ENCODE data around the gene THEM5. TPM values are rescaled to one million over a fixed set of nuclear protein-coding genes. Genes with fewer than 3 reads are reported as not detected.

THEM5 gene
- polyA plus RNA-seq, 3 donors, result not detected

DNA sequence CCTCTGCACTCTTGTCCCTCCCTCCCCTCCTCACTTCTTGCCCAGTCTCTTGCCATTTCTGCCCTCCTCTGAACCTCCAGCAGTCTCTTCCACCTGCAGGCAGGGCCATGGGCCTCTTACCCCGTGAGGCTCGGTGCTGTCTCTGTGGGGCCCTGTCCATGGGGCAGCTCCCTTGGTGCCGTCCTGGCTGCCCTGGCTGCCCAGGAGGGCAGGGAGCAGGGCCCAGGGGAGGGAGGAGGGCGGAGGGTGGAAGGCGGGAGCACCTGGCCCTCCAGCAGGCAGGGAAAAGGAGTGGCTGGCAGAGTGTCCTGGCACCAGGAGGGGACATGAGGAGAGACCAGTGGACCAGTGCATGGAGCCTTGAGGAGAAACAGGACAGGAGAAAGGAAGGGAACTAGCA lies 21.9 kb downstream of the THEM5 start, which contains the start of gene RORC:
Gene RORC, minus strand, starts transcription at position 198 of the 400 bp plus-strand sequence. Its CDS starts 38 bp downstream, at position 160.
- Histone ChIP-seq H3K79me2 (ENCODE audit: insufficient read depth, low read length) (no peaks in the 10 kb centered on the region), H3K27ac (ENCODE audit: low read depth in 1 of 2, low read length in 2 of 2) (no peak within 1 kb of the TSS), H3K4me2 (replicated peaks; ENCODE audit: extremely low read depth, low read length, poor library complexity, severe bottlenecking) (no peak within 1 kb of the TSS), H4K20me1 (ENCODE audit: insufficient read depth, low read length) (no peaks in the 10 kb centered on the region), H3K9ac (ENCODE audit: insufficient read depth, low read length, poor library complexity, severe bottlenecking) (peak within 1 kb of the TSS; percentile 15), H3K4me3 (replicated peaks in 1 of 3; ENCODE audit: low read depth in 2 of 3, low read length in 3 of 3) (no peak within 1 kb of the TSS), H2AFZ (ENCODE audit: insufficient read depth, low read depth, low read length, poor library complexity, severe bottlenecking) (peak within 1 kb of the TSS; percentile 41), H3K4me1 (ENCODE audit: control insufficient read depth in 1 of 2, insufficient read depth in 2 of 2, low read length in 2 of 2) (peaks cover 66 to 93% of the 10 kb centered on the region in 2 donors), H3K27me3 (ENCODE audit: control insufficient read depth in 2 of 2, insufficient read depth in 2 of 2, low read length in 2 of 2) (peaks cover 0 to under 1% of the 10 kb centered on the region in 2 donors), H3K9me3 (replicated peaks in 1 of 2; ENCODE audit: control insufficient read depth in 1 of 2, insufficient read depth in 1 of 2, low read length in 2 of 2) (no peaks in the 10 kb centered on the region), H3K36me3 (replicated peaks in 1 of 2; ENCODE audit: control insufficient read depth in 1 of 2, insufficient read depth in 2 of 2, low read length in 2 of 2) (no peaks in the 10 kb centered on the region)
- TF ChIP-seq, protein P1, sequence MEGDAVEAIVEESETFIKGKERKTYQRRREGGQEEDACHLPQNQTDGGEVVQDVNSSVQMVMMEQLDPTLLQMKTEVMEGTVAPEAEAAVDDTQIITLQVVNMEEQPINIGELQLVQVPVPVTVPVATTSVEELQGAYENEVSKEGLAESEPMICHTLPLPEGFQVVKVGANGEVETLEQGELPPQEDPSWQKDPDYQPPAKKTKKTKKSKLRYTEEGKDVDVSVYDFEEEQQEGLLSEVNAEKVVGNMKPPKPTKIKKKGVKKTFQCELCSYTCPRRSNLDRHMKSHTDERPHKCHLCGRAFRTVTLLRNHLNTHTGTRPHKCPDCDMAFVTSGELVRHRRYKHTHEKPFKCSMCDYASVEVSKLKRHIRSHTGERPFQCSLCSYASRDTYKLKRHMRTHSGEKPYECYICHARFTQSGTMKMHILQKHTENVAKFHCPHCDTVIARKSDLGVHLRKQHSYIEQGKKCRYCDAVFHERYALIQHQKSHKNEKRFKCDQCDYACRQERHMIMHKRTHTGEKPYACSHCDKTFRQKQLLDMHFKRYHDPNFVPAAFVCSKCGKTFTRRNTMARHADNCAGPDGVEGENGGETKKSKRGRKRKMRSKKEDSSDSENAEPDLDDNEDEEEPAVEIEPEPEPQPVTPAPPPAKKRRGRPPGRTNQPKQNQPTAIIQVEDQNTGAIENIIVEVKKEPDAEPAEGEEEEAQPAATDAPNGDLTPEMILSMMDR (IDR thresholded peaks at IDR 0.05), result no peak
- no peak within 1 kb of the TSS for H3K4me3 Mint-ChIP-seq
- intact Hi-C loops (cut with micrococcal nuclease), result no loop called here
- peaks cover 0 to 2% of the 10 kb centered on the region in 2 donors for H3K36me3 Mint-ChIP-seq
- peaks cover 0 to 2% (median 0%) of the 10 kb centered on the region in 7 donors for H3K9me3 Mint-ChIP-seq
- no peak for DNase-seq
- peak within 1 kb of the TSS in 1 of 7 donors; percentile 36 for H3K27ac Mint-ChIP-seq
- 92% methylated on average over 2 of the region's 5 CpGs for WGBS (ENCODE audit: insufficient coverage)
- H3K27me3 Mint-ChIP-seq (ENCODE audit: low read depth in 3 of 3), result peaks cover 1 to 22% (median 8%) of the 10 kb centered on the region in 3 donors
- peaks cover 85% of the 10 kb centered on the region for H3K4me1 Mint-ChIP-seq

DNA sequence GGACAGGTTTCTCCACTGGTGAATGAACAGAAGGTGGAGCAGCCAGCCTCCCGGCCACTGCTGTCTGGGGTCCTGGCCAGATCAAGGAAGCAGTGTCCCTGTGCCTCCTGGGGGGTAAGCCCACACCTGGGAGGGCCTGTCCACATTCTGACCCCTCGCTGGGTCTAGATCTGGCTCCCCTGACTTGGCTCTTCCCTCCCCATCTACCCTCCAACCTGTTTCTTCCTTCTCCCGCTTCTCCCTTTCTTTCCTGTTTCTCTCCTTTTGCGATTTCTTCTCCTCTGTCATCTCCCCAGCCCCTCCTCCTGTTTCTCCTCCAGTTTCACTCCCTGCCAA lies 22.3 kb downstream of the THEM5 start:
- Histone ChIP-seq H3K27ac (ENCODE audit: low read depth in 1 of 2, low read length in 2 of 2) (no peak overlapping the region), H3K4me3 (replicated peaks in 1 of 3; ENCODE audit: low read depth in 2 of 3, low read length in 3 of 3) (no peak overlapping the region), H4K20me1 (ENCODE audit: insufficient read depth, low read length) (no peaks in the 10 kb centered on the region), H3K27me3 (ENCODE audit: control insufficient read depth in 2 of 2, insufficient read depth in 2 of 2, low read length in 2 of 2) (no peaks in the 10 kb centered on the region), H3K4me1 (ENCODE audit: control insufficient read depth in 1 of 2, insufficient read depth in 2 of 2, low read length in 2 of 2) (peaks cover 66 to 89% of the 10 kb centered on the region in 2 donors), H3K9me3 (replicated peaks in 1 of 2; ENCODE audit: control insufficient read depth in 1 of 2, insufficient read depth in 1 of 2, low read length in 2 of 2) (no peaks in the 10 kb centered on the region), H3K36me3 (replicated peaks in 1 of 2; ENCODE audit: control insufficient read depth in 1 of 2, insufficient read depth in 2 of 2, low read length in 2 of 2) (no peaks in the 10 kb centered on the region), H3K9ac (ENCODE audit: insufficient read depth, low read length, poor library complexity, severe bottlenecking) (no peak overlapping the region), H2AFZ (ENCODE audit: insufficient read depth, low read depth, low read length, poor library complexity, severe bottlenecking) (peak overlapping the region; percentile 23), H3K79me2 (ENCODE audit: insufficient read depth, low read length) (no peaks in the 10 kb centered on the region), H3K4me2 (replicated peaks; ENCODE audit: extremely low read depth, low read length, poor library complexity, severe bottlenecking) (no peak overlapping the region)
- TF ChIP-seq, protein P1 (IDR thresholded peaks at IDR 0.05), result no peak
- intact Hi-C loops (cut with micrococcal nuclease), result no loop called here
- Mint-ChIP-seq H3K27ac (peak overlapping the region in 1 of 7 donors; percentile 36), H3K36me3 (no peaks in the 10 kb centered on the region), H3K4me1 (peaks cover 81% of the 10 kb centered on the region), H3K27me3 (ENCODE audit: low read depth in 3 of 3) (peaks cover 1 to 18% (median 4%) of the 10 kb centered on the region in 3 donors), H3K9me3 (no peaks in the 10 kb centered on the region), H3K4me3 (no peak overlapping the region)
- WGBS (ENCODE audit: insufficient coverage), result 65% methylated on average over 4 of the region's 4 CpGs
- DNase-seq, result no peak
